Endothelial cell of umbilical vein (primary cell): ENCODE measurements around the gene SH3BGRL. TPM values are rescaled to one million over a fixed set of nuclear protein-coding genes. Genes with fewer than 3 reads are reported as not detected.
"Not testable (repeated sequence)": the region's sequence is repeated elsewhere in the genome, so short reads cannot be mapped to it uniquely, and the experiment has no call there.

Experiments used
- BruUV-seq: library from RNA; stranded (reverse); fragments of 400-500 nt; replicated peaks from 2 replicates; lab custom pipeline; 2021; lab: Mats Ljungman, UMichigan
- CTCF ChIA-PET: fragments of 300-600, 350-600 bp; sonication (Branson Sonifier 250); formaldehyde crosslinking; loops from one replicate; lab custom pipeline; 2021; ENCODE audit warnings: antibody characterized with exemption, inconsistent platforms; lab: Charles Lee
- POLR2A ChIA-PET: fragments of 300-600, 350-600 bp; sonication (Branson Sonifier 250); formaldehyde crosslinking; loops from one replicate; lab custom pipeline; 2021; ENCODE audit warnings: antibody characterized with exemption, inconsistent platforms; lab: Charles Lee
- DNase-seq: peaks from one replicate; pipeline ENCODE4 v3.0.0-alpha.2; 2011; ENCODE audit warnings: low read depth, low spot score
- FAIRE-seq: peaks from 2 replicates; lab custom pipeline; 2011; peaks lifted over from hg19 to GRCh38; lab: Jason Lieb, UNC
- H2AFZ ChIP-seq: 2 replicates; pipeline ENCODE4 v1.6.0; 2012; ENCODE audit warnings: low read depth, low read length, control low read depth, inconsistent platforms
- H3K27ac ChIP-seq: 2 replicates; pipeline ENCODE4 v1.5.1; 2011; ENCODE audit warnings: low read depth, mild to moderate bottlenecking, control low read depth, low read length, moderate library complexity; ENCODE audit not compliant: insufficient read depth
- H3K27me3 ChIP-seq, 2 experiments: 2 replicates each; pipeline versions ENCODE4 v1.6.0 to v1.6.1; 2011; ENCODE audit warnings: low read length in 2 of 2, mixed read lengths in 1 of 2; ENCODE audit not compliant: control insufficient read depth in 2 of 2, insufficient read depth in 2 of 2
- H3K36me3 ChIP-seq, 2 experiments: 2 replicates in 1 of 2; 3 replicates in 1 of 2; pipeline ENCODE4 v1.5.1; 2011; ENCODE audit warnings: low read length in 2 of 2, mild to moderate bottlenecking in 1 of 2, moderate library complexity in 1 of 2; ENCODE audit not compliant: control insufficient read depth in 2 of 2, insufficient read depth in 2 of 2; ENCODE audit errors: extremely low read depth in 1 of 2
- H3K4me1 ChIP-seq: 3 replicates; pipeline ENCODE4 v1.5.1; 2011; ENCODE audit warnings: mild to moderate bottlenecking, low read length; ENCODE audit not compliant: control insufficient read depth, insufficient read depth; ENCODE audit errors: extremely low read depth
- H3K4me2 ChIP-seq: 2 replicates; pipeline ENCODE4 v1.6.1; 2011; ENCODE audit warnings: low read length, control low read depth, mixed read lengths; ENCODE audit not compliant: insufficient read depth
- H3K4me3 ChIP-seq, 3 experiments: fragments of 200-600 bp in 1 of 3; sonication (generic), shearing (Covaris generic) in 1 of 3; replicated peaks in 1 of 3; 2 replicates each; pipeline ENCODE4 v1.5.1; 2011 to 2016; ENCODE audit warnings: control low read depth in 3 of 3, low read length in 3 of 3, mild to moderate bottlenecking in 2 of 3, inconsistent platforms in 1 of 3, low read depth in 1 of 3, moderate library complexity in 1 of 3; ENCODE audit not compliant: insufficient read depth in 1 of 3
- H3K79me2 ChIP-seq: 2 replicates; pipeline ENCODE4 v1.6.0; 2012; ENCODE audit warnings: low read length, inconsistent platforms; ENCODE audit not compliant: control insufficient read depth, insufficient read depth
- H3K9ac ChIP-seq: replicated peaks from 2 replicates; pipeline ENCODE3; 2011; ENCODE audit warnings: low read length, control low read depth; ENCODE audit not compliant: insufficient read depth; ENCODE audit errors: extremely low read depth
- H3K9me1 ChIP-seq: replicated peaks from 3 replicates; pipeline ENCODE4 v1.6.0; 2011; ENCODE audit warnings: mild to moderate bottlenecking, low read length; ENCODE audit not compliant: control insufficient read depth, insufficient read depth; ENCODE audit errors: extremely low read depth
- H3K9me3 ChIP-seq: replicated peaks from 2 replicates; pipeline ENCODE4 v1.5.1; 2012; ENCODE audit warnings: low read length, inconsistent platforms; ENCODE audit not compliant: control insufficient read depth, insufficient read depth
- H4K20me1 ChIP-seq: replicated peaks from 2 replicates; pipeline ENCODE3; 2011; ENCODE audit warnings: mild to moderate bottlenecking, low read length; ENCODE audit not compliant: control insufficient read depth, insufficient read depth; ENCODE audit errors: extremely low read depth
- CTCF ChIP-seq, 2 donors: IDR thresholded peaks; 1 replicate in 1 of 2; 2 replicates in 1 of 2; pipeline ENCODE4 v1.5.1; 2011; ENCODE audit warnings: low read length in 2 of 2, mild to moderate bottlenecking in 2 of 2, moderate library complexity in 2 of 2, control low read depth in 1 of 2, inconsistent platforms in 1 of 2, low read depth in 1 of 2; ENCODE audit not compliant: insufficient read depth in 1 of 2; ENCODE audit errors: extremely low read depth in 1 of 2
- FOS ChIP-seq: IDR thresholded peaks from 2 replicates; pipeline ENCODE4 v1.6.1; 2011; ENCODE audit warnings: mild to moderate bottlenecking, low read length, moderate library complexity, borderline replicate concordance; ENCODE audit not compliant: insufficient read depth
- dilution Hi-C: fragments of 300-500 bp; cut with MboI; formaldehyde crosslinking; loops from one replicate; pipeline ENCODE4 v1.15.0; 2019; ENCODE audit warnings: low sequenced_read_pairs; ENCODE audit not compliant: extremely low pct_ligation_motif_present
- intact Hi-C: fragments of 100-400 bp; cut with micrococcal nuclease; formaldehyde crosslinking; loops from one replicate; pipeline ENCODE4 v1.10.0; 2022
- polyA plus RNA-seq, 4 experiments: library from polyadenylated mRNA; depleted of rRNA in 3 of 4; stranded (reverse) in 3 of 4; unstranded in 1 of 4; fragments of >200 nt; gene quantifications; 2 replicates each; pipeline versions ENCODE4 v1.2.1 to v1.2.3, GENCODE V29; 2011 to 2012; ENCODE audit warnings: missing spikeins in 1 of 4
- total RNA-seq: library from RNA; stranded (reverse); gene quantifications from 2 replicates; pipeline ENCODE4 v1.2.3, GENCODE V29; 2021

Gene SH3BGRL
- total and polyA plus RNA-seq, 2 donors (not counting 3 experiments of a cell fraction or from before 2014, with no cell fraction given), result 45.6 to 65.7 TPM

- ChIA-PET CTCF (no interaction called here), POLR2A (no interaction called here)
- H3K36me3 ChIP-seq, result no peaks in the 10 kb centered on the region
- no peak overlapping the region for H2AFZ ChIP-seq
- FAIRE-seq (no peak), DNase-seq (no peak)
- dilution Hi-C loops (no loop called here), intact Hi-C loops (no loop called here)
- no peaks in the 10 kb centered on the region for H3K9me1 ChIP-seq
- H4K20me1 ChIP-seq, result no peaks in the 10 kb centered on the region
- H3K79me2 ChIP-seq, result no peaks in the 10 kb centered on the region
- no peaks in the 10 kb centered on the region for H3K4me1 ChIP-seq
- no peak overlapping the region for H3K9ac ChIP-seq
- no TSS peak for BruUV-seq
- no peaks in the 10 kb centered on the region for H3K9me3 ChIP-seq
- H3K27me3 ChIP-seq, result no peaks in the 10 kb centered on the region
- TF ChIP-seq CTCF (IDR thresholded peaks at IDR 0.05; ENCODE audit: extremely low read depth in 1 of 2, insufficient read depth in 1 of 2, low read depth in 1 of 2, low read length in 2 of 2), result no peak
- TF ChIP-seq FOS, result no peak
- no peak overlapping the region for H3K27ac ChIP-seq
- no peak overlapping the region for H3K4me3 ChIP-seq
- no peak overlapping the region for H3K4me2 ChIP-seq
Measured at GRCh38 chrX:81338924-81339323, 137.0 kb downstream of the SH3BGRL start.

GRCh38 chrX:81345296-81345695 is 143.4 kb downstream of the SH3BGRL start:
- H2AFZ ChIP-seq, H3K79me2 ChIP-seq, FAIRE-seq, H3K4me2 ChIP-seq, BruUV-seq, POLR2A ChIA-PET, DNase-seq, H3K27me3 ChIP-seq, CTCF ChIA-PET, H4K20me1 ChIP-seq, H3K9me3 ChIP-seq, dilution Hi-C loops, H3K4me1 ChIP-seq, H3K36me3 ChIP-seq, H3K27ac ChIP-seq, H3K9me1 ChIP-seq, intact Hi-C loops, H3K9ac ChIP-seq, H3K4me3 ChIP-seq: not testable (repeated sequence)

Other genes starting within 250 kb of the SH3BGRL start
- gene HMGN5, start 189 bp upstream of the SH3BGRL start, total RNA-seq, result 5.3 and 6.1 TPM in 2 replicates
- gene HMGN5, start 189 bp upstream of the SH3BGRL start, polyA plus RNA-seq, result 0.38 and 0.95 TPM in 2 replicates